Measurements from ENCODE around the gene SF1.
"Not testable (repeated sequence)": the region's sequence is repeated elsewhere in the genome, so short reads cannot be mapped to it uniquely, and the experiment has no call there.

Gene SF1, protein sequence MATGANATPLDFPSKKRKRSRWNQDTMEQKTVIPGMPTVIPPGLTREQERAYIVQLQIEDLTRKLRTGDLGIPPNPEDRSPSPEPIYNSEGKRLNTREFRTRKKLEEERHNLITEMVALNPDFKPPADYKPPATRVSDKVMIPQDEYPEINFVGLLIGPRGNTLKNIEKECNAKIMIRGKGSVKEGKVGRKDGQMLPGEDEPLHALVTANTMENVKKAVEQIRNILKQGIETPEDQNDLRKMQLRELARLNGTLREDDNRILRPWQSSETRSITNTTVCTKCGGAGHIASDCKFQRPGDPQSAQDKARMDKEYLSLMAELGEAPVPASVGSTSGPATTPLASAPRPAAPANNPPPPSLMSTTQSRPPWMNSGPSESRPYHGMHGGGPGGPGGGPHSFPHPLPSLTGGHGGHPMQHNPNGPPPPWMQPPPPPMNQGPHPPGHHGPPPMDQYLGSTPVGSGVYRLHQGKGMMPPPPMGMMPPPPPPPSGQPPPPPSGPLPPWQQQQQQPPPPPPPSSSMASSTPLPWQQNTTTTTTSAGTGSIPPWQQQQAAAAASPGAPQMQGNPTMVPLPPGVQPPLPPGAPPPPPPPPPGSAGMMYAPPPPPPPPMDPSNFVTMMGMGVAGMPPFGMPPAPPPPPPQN

GRCh38 chr11:64778473-64779298, at the start of gene SF1:
SF1 (minus strand) TSS chr11:64778542; CDS start chr11:64778392, 150 bp downstream.
- DNase-seq (ENCODE audit: low spot score): peak; percentile 100

- DNase-seq (ENCODE audit: low spot score): no peak
Measured at GRCh38 chr11:64827451-64827839, 49.1 kb upstream of the SF1 start.

DNA sequence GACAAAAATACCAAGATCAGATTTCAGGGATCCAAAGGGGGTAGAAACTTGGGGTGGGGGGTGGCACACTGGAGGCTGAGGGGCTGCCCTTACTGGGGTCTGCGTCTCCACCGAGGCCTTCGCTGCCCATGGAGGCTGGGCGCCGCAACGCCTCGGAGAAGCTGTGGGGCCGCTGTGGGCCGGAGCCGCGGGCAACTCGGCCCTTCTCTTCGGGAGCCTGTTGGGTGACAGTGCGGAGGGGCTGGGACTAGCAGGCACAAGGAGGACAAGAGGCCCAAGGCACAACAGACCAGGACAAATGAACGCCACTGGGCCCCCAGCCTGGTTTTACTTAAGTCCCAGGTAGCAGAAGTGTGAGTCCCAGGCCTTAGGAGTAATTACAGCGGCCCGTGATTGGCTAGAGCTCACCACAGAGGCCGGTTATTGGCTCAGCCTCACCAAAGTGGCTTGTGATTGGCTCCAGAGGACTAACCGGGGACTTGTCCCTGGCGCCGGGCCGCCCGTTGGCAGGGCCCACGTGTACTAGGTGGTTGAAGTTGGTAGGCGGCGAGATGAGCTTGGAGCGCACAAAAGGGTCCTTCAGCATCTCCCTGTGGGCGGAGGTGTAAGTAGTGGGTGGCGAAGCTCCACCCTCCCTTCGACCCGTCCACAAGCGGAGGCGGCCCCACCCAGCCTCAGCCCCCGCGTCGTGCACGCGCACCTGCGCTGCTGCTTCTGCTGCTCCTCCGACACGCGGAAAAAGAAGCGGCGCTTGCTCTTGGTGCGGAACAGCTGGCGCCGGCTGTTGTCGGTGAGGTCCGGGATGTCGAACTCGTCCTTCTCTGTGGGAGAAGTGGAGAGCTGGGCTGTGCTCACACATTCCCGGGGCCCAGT, 48.5 kb upstream of the SF1 start:
- no peak for DNase-seq (ENCODE audit: low spot score)

DNA sequence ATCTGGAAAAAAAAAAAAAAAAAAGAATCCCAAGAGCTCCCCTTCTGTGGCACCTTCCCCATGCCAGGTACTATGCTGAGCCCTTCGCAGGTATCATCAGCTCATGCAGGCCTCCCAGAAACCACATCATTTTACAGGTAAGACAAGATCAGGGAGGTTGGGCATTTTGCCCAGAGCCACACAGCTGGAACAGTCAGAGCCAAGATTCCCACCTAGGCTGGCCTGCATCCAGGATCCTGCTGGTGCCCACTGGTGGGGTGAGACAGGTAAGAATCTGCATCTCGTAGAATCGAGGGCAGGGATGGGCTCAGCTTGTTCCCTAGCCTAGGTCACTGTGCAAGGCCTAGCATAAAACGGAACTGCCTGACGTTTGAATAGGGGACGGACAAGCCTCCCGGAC, 47.7 kb upstream of the SF1 start:
- no peak for DNase-seq (ENCODE audit: low spot score)

DNA sequence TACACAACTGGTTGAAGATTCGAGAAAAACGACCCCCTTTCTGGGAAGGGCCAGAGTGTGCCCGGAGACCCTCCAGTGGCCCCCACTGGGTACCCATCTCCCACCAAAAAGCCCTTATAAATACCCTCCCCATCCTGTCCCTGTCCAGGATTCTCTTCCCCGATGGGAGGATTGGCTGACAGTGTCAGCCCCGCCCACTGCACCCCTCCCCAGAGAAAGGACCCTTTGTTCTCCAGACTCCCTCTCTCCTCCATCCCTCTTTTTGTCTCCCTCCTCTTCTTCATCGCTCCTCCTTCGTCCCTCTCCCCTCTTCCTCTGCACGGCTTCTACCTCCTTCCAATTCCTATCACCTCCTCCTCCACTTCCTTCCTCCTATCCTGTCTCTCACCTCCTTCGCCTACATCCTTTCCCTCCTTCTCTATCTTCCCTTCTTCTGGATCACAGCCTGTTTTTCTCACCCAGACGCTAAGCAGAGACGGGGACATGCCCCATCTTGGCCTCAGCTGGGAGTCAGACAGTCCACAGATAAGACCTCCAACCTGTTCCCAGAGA, 45.3 kb upstream of the SF1 start:
- no peak for DNase-seq (ENCODE audit: low spot score)

GRCh38 chr11:64817476-64817875, 39.1 kb upstream of the SF1 start:
- no peak for DNase-seq (ENCODE audit: low spot score)

DNA sequence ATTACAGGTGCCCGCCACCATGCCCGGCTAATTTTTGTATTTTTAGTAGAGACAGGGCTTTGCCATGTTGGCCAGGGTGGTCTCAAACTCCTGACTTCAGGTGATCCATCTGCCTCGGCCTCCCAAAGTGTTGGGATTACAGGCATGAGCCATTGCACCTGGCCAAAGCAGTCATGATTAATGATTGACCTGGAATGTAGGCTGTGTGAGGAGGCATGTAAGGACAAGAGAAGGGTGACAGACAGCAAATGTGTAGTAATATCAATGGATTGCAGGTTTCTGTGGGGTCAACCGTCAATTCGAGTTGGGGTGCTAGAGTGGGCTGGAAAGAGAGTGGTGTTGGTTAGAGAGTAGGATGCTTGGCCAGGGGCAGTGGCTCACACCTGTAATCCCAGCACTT, 37.1 kb upstream of the SF1 start:
- DNase-seq (ENCODE audit: low spot score): not testable (repeated sequence)

GRCh38 chr11:64814712-64815187, 36.4 kb upstream of the SF1 start:
- no peak for DNase-seq (ENCODE audit: low spot score)

GRCh38 chr11:64813826-64814225, 35.5 kb upstream of the SF1 start:
- DNase-seq (ENCODE audit: low spot score): no peak

- no peak for DNase-seq (ENCODE audit: low spot score)
Measured at GRCh38 chr11:64810891-64811272, 32.5 kb upstream of the SF1 start.

DNA sequence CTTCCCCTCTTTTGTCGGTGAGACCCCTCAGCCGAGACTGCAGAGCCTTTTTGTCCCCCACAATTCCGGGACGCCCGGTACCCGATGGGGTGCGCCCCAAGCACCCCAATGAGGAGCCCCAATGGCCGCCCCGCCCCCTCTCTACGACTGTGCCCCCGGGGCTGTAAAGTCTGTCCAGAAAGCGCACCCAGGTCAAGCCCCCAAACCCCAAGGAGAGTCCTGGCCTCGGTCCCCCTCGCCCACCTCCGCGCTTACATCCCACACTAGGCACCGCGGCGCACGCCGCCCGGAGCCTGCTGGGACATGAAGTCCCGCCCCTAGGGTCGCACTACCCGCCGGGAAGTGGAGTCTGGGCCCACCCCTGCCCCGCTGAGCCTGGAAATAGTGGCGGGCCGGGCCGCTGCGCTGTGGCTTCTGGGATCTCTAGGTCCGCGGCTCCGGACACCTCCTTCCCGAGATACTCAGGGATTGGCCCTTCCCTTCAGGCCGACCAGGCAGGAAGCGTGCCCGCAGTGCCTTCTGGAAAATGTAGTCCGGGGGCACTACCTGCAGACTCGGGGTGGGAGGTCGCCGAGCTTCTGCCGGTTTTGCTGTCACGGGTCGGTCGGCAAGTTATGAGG, 32.0 kb upstream of the SF1 start, which contains the start of gene MEN1:
MEN1 (minus strand) TSS at position 281 of the 620 bp plus-strand sequence. CDS start 442 bp downstream, outside the sequence.
- DNase-seq (ENCODE audit: low spot score): peak; percentile 96

DNA sequence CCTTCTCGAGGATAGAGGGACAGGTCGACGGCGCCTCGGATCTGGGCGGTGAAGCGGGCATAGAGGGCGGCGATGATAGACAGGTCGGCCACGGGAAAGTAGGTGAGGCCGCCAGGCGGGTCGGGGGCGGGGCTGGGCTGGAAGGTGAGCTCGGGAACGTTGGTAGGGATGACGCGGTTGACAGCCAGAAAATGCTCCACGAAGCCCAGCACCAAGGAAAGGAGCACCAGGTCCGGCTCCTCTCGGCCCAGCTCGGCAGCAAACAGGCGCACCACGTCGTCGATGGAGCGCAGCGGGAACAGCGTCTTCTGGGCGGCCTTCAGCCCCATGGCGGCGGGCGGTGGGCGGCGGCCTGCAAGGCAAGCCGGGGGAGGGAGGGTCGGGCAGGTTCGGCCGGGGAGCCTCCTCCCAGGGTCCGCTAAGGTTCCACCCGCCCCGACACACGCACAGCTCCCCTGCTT, 31.5 kb upstream of the SF1 start:
- DNase-seq (ENCODE audit: low spot score): no peak

- DNase-seq (ENCODE audit: low spot score): no peak
Measured at GRCh38 chr11:64805481-64805880, 27.1 kb upstream of the SF1 start.

- DNase-seq (ENCODE audit: low spot score): no peak
Measured at GRCh38 chr11:64804346-64805210, 26.2 kb upstream of the SF1 start.

GRCh38 chr11:64803846-64804345, 25.6 kb upstream of the SF1 start:
- no peak for DNase-seq (ENCODE audit: low spot score)

GRCh38 chr11:64803158-64803845, 25.0 kb upstream of the SF1 start, which contains the start of gene MAP4K2:
MAP4K2 (minus strand) TSS chr11:64803214; CDS start chr11:64803149, 65 bp downstream.
- peak; percentile 88 for DNase-seq (ENCODE audit: low spot score)

- no peak for DNase-seq (ENCODE audit: low spot score)
Measured at GRCh38 chr11:64802370-64803157, 24.2 kb upstream of the SF1 start.
